Colon (tissue), 2 donors: ENCODE results near the gene DDX31.

Source experiments
- FAIRE-seq: peaks from 2 replicates; lab custom pipeline; 2012; peaks lifted over from hg19 to GRCh38; lab: Jason Lieb, UNC
- donor health status: control.
- donor health status: control.

DDX31 gene

GRCh38 chr9:132546148-132547051 is 123.4 kb downstream of the DDX31 start:
- FAIRE-seq: no peak

GRCh38 chr9:132545578-132545977 is 124.2 kb downstream of the DDX31 start:
- no peak for FAIRE-seq

- no peak for FAIRE-seq
These were observed 125.8 kb downstream of the DDX31 start for GRCh38 chr9:132543960-132544359.

- no peak for FAIRE-seq
These were observed 126.5 kb downstream of the DDX31 start for GRCh38 chr9:132543251-132543650.
